Thyroid gland (tissue), 4 donors: ENCODE results near the gene OR3A1. TPM values are rescaled to one million over a fixed set of nuclear protein-coding genes. Genes with fewer than 3 reads are reported as not detected.
"Not testable (repeated sequence)": the region's sequence is repeated elsewhere in the genome, so short reads cannot be mapped to it uniquely, and the experiment has no call there.

ENCODE experiments used
- DNase-seq, 2 donors: peaks; one replicate each; pipeline ENCODE4 v3.0.0-alpha.2; 2019
- H3K27ac ChIP-seq, 3 donors: fragments of 200-600 bp; sonication (generic); 1 replicate in 2 of 3; 2 replicates in 1 of 3; pipeline ENCODE4 v1.5.1; 2016 to 2019; ENCODE audit warnings: mild to moderate bottlenecking in 1 of 3, moderate library complexity in 1 of 3
- H3K27me3 ChIP-seq: fragments of 200-600 bp; sonication (generic); one replicate; pipeline ENCODE4 v1.5.1; 2019
- H3K36me3 ChIP-seq, 2 donors: fragments of 200-600 bp; sonication (generic); one replicate each; pipeline ENCODE4 v1.5.1; 2016 to 2019
- H3K4me1 ChIP-seq, 2 donors: fragments of 200-600 bp; sonication (generic); one replicate each; pipeline ENCODE4 v1.5.1; 2017 to 2019
- H3K4me3 ChIP-seq, 3 donors: fragments of 200-600 bp; sonication (generic); replicated peaks in 1 of 3; 1 replicate in 2 of 3; 2 replicates in 1 of 3; pipeline ENCODE4 v1.5.1; 2016; ENCODE audit warnings: mild to moderate bottlenecking in 1 of 3
- H3K9me3 ChIP-seq: fragments of 200-600 bp; sonication (generic); one replicate; pipeline ENCODE4 v1.5.1; 2017
- CTCF ChIP-seq, 6 experiments: fragments of 200-600 bp in 3 of 6; fragments of 450-650 bp in 3 of 6; sonication (generic) in 3 of 6; IDR thresholded peaks; one replicate each; pipeline ENCODE4 v1.5.1; 2016 to 2019; ENCODE audit warnings: antibody characterized with exemption in 6 of 6, mild to moderate bottlenecking in 2 of 6, inconsistent platforms in 1 of 6, moderate library complexity in 1 of 6
- POLR2A ChIP-seq, 2 donors: fragments of 450-650 bp; IDR thresholded peaks; one replicate each; pipeline ENCODE4 v1.6.1; 2017; ENCODE audit warnings: antibody characterized with exemption in 2 of 2, mild to moderate bottlenecking in 2 of 2, moderate library complexity in 1 of 2
- WGBS, 2 donors: methylation state at CpG; one replicate each; pipeline ENCODE4 v1.1.5; 2017; 5-methylcytosine and 5-hydroxymethylcytosine counted together
- intact Hi-C: fragments of 100-400 bp; cut with DNase I; formaldehyde crosslinking; loops from one replicate; pipeline ENCODE4 v1.15.1; 2023
- total RNA-seq, 4 donors: library from RNA; depleted of rRNA; stranded (reverse); fragments of >200 nt; gene quantifications; one replicate each; pipeline ENCODE4 v1.2.3, GENCODE V29; 2016

OR3A1 gene
- total RNA-seq: not detected

DNA sequence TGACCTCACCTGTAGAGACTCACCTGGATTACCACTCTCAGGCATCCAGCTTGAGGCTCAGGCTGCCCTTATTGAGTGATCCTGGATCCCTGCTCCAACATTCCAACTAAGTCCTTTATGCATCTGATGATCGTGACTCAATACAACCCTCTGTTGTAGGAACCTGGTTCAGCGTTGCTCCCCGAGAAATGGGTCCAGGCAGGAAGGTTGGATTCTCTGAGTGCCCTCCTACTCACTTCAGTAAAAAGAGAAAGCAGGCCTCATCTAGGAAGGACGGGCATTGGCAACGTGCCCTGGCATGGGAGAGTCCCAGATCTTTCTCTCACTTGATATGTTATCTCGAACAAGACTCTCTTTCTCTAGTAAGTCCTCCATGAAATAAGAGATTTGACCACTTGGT lies at the start of gene OR3A1:
Gene OR3A1 (minus strand): TSS at position 101 of the 400 bp plus-strand sequence. CDS start 5,778 bp downstream, outside the sequence.
- no peak for TF ChIP-seq CTCF (IDR thresholded peaks at IDR 0.05)
- TF ChIP-seq POLR2A (IDR thresholded peaks at IDR 0.05): no peak
- intact Hi-C loops: no loop called here
- no peaks in the 10 kb centered on the region for H3K9me3 ChIP-seq
- no peak for DNase-seq
- no peak within 1 kb of the TSS for H3K27ac ChIP-seq
- H3K4me3 ChIP-seq: no peak within 1 kb of the TSS
- 81 to 84% methylated on average over 6 of the region's 6 CpGs for WGBS, 2 donors
- H3K27me3 ChIP-seq: no peaks in the 10 kb centered on the region
- H3K4me1 ChIP-seq: no peaks in the 10 kb centered on the region
- H3K36me3 ChIP-seq: no peaks in the 10 kb centered on the region

GRCh38 chr17:3342782-3343181 lies 44.6 kb upstream of the OR3A1 start:
- WGBS, 2 donors: 86 to 91% methylated on average over 7 to 12 of the region's 12 CpGs
- H3K27ac ChIP-seq, intact Hi-C loops, H3K4me1 ChIP-seq, H3K4me3 ChIP-seq, H3K36me3 ChIP-seq, DNase-seq, H3K27me3 ChIP-seq, H3K9me3 ChIP-seq: not testable (repeated sequence)

GRCh38 chr17:3335876-3336275 lies 37.7 kb upstream of the OR3A1 start:
- WGBS, 2 donors: 55 to 56% methylated on average over 4 of the region's 4 CpGs
- no peaks in the 10 kb centered on the region for H3K4me1 ChIP-seq

GRCh38 chr17:3318336-3318735 lies 20.2 kb upstream of the OR3A1 start:
- H3K27me3 ChIP-seq: no peaks in the 10 kb centered on the region
- H3K9me3 ChIP-seq: no peaks in the 10 kb centered on the region
- intact Hi-C loops: no loop called here
- WGBS, 2 donors: 56 to 71% methylated on average over 5 of the region's 5 CpGs
- DNase-seq: no peak
- TF ChIP-seq CTCF (IDR thresholded peaks at IDR 0.05) (no peak), POLR2A (IDR thresholded peaks at IDR 0.05) (no peak)
- H3K4me3 ChIP-seq: no peak overlapping the region
- H3K36me3 ChIP-seq: no peaks in the 10 kb centered on the region
- no peaks in the 10 kb centered on the region for H3K4me1 ChIP-seq
- H3K27ac ChIP-seq: no peak overlapping the region

More at GRCh38 chr17:3335876-3336275, 37.7 kb upstream of the OR3A1 start:
- TF ChIP-seq POLR2A (IDR thresholded peaks at IDR 0.05) (no peak), CTCF (IDR thresholded peaks at IDR 0.05) (no peak)
- no peak for DNase-seq
- Histone ChIP-seq H3K9me3 (no peaks in the 10 kb centered on the region), H3K4me3 (no peak overlapping the region), H3K36me3 (no peaks in the 10 kb centered on the region), H3K27ac (no peak overlapping the region), H3K27me3 (no peaks in the 10 kb centered on the region)
- intact Hi-C loops: no loop called here

DNA sequence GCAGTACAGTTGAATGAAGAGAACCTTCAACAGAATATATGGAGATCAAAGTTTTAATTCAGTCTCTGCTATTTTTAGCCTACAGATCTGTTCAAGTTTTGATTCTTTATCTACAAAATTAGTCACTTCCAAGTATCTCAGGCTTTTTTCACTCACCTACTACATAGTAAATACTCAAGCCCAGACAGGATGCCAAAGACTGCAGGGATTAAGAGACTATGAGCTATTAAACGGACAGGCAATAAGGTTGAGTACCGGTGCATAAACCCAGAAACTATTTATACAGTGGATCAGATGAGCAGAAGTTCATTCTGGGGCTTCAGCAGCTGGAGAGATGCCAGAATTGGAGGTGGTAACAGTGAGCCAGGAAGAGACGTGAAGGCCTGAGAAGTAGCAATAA lies 18.7 kb upstream of the OR3A1 start:
- no peak for DNase-seq
- Histone ChIP-seq H3K4me3 (no peak overlapping the region), H3K27ac (no peak overlapping the region), H3K4me1 (no peaks in the 10 kb centered on the region), H3K36me3 (no peaks in the 10 kb centered on the region), H3K9me3 (no peaks in the 10 kb centered on the region), H3K27me3 (no peaks in the 10 kb centered on the region)
- intact Hi-C loops: no loop called here
- no peak for TF ChIP-seq POLR2A (IDR thresholded peaks at IDR 0.05)
- TF ChIP-seq CTCF (IDR thresholded peaks at IDR 0.05): no peak
- WGBS, 2 donors: 41 to 57% methylated on average over 3 of the region's 3 CpGs

GRCh38 chr17:3308603-3309002 lies 10.4 kb upstream of the OR3A1 start:
- intact Hi-C loops: no loop called here
- Histone ChIP-seq H3K27ac (no peak overlapping the region), H3K4me1 (no peaks in the 10 kb centered on the region), H3K9me3 (no peaks in the 10 kb centered on the region), H3K4me3 (no peak overlapping the region), H3K27me3 (no peaks in the 10 kb centered on the region), H3K36me3 (no peaks in the 10 kb centered on the region)
- TF ChIP-seq CTCF (IDR thresholded peaks at IDR 0.05) (no peak), POLR2A (IDR thresholded peaks at IDR 0.05) (no peak)
- DNase-seq: no peak
- WGBS, 2 donors: 72 to 78% methylated on average over 4 of the region's 4 CpGs
